ENCODE data around the gene MCTP2.

DNA sequence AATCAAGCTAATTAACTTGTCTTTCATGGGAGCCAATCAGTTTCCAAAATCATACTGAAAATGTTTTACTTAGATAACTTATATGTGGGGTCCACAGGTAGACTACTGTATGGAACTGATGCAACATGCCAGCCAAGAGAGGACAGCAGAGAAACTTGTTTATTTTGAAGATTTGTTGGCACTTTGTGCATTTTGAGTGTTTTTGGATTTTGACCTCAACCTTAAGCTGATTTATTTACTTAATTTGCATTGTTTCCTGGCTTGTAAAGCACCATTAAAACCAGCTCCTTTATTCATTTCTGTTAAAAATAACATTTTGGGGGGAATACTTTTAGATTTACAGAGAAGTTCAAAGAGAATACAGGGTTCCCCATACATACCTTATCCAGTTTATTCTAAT, 166.6 kb downstream of the MCTP2 start:
- TF ChIP-seq CTCF (IDR thresholded peaks at IDR 0.05) (no peak), POLR2A (IDR thresholded peaks at IDR 0.05) (no peak), POLR2AphosphoS5 (IDR thresholded peaks at IDR 0.05) (no peak)
